Measurements from ENCODE around the gene FRRS1L.

DNA sequence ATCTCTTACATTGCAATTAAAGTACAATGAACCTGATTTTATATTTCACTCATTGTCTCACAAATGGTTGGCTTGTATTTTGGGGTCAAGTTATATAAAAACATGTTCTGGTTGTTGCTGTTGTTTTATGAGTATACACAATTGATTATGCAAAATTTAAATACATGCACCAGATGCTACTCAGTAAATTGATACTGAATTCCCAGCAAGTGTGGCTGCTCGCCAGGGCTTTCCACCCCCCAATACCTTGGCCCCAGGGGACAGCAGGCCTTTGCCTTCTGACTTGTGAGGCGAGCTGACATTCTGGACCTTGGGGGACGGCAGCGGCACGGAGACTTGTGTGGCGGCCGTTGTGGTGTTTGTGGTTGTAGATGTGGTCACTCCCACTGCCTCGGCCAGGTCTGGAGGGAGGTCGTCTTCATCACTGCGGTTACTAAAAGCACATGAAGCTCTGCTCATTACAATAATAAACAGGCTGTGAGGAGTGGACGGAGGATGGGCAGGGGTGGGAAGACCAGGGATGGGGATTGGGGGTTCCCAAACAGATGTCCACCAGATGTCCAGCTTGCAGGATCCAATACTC, 27.0 kb upstream of the FRRS1L start:
- TF ChIP-seq POLR2A (IDR thresholded peaks at IDR 0.05) (no peak), EP300 (IDR thresholded peaks at IDR 0.05) (no peak)
- TF ChIP-seq, protein P1, sequence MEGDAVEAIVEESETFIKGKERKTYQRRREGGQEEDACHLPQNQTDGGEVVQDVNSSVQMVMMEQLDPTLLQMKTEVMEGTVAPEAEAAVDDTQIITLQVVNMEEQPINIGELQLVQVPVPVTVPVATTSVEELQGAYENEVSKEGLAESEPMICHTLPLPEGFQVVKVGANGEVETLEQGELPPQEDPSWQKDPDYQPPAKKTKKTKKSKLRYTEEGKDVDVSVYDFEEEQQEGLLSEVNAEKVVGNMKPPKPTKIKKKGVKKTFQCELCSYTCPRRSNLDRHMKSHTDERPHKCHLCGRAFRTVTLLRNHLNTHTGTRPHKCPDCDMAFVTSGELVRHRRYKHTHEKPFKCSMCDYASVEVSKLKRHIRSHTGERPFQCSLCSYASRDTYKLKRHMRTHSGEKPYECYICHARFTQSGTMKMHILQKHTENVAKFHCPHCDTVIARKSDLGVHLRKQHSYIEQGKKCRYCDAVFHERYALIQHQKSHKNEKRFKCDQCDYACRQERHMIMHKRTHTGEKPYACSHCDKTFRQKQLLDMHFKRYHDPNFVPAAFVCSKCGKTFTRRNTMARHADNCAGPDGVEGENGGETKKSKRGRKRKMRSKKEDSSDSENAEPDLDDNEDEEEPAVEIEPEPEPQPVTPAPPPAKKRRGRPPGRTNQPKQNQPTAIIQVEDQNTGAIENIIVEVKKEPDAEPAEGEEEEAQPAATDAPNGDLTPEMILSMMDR (IDR thresholded peaks at IDR 0.05), result no peak

All from ovary (tissue), 3 donors.